HEK293 (cell line): ENCODE measurements around the gene CALHM1.
A peak's percentile ranks its signal among the peaks of the same experiment; 100 is the strongest.

ENCODE experiments used
- CTCF ChIA-PET: fragments of 350-600 bp; formaldehyde crosslinking; extraction: SDS; loops from one replicate; lab custom pipeline; 2021; ENCODE audit warnings: antibody characterized with exemption; lab: Yijun Ruan, JAX
- POLR2A ChIA-PET: fragments of 300-600 bp; formaldehyde crosslinking; extraction: SDS; loops from one replicate; lab custom pipeline; 2020; ENCODE audit warnings: antibody characterized with exemption, inconsistent platforms; lab: Yijun Ruan, JAX
- H3K27ac ChIP-seq: fragments of 200-500 bp; sonication (Bioruptor generic); 2 replicates; pipeline ENCODE4 v1.5.1; 2014; ENCODE audit warnings: low read depth, low read length, control low read depth, inconsistent platforms; ENCODE audit errors: extremely low read depth
- H3K36me3 ChIP-seq, 2 experiments: fragments of 200-500 bp in 1 of 2; sonication (Bioruptor generic) in 1 of 2; 1 replicate in 1 of 2; 2 replicates in 1 of 2; pipeline ENCODE4 v1.5.1; 2014 to 2017; ENCODE audit warnings: inconsistent platforms in 2 of 2, low read length in 2 of 2; ENCODE audit not compliant: control insufficient read depth in 2 of 2, insufficient read depth in 1 of 2
- H3K4me1 ChIP-seq: fragments of 200-500 bp; sonication (Bioruptor generic); 2 replicates; pipeline ENCODE4 v1.5.1; 2014; ENCODE audit warnings: mild to moderate bottlenecking, low read length, inconsistent platforms; ENCODE audit not compliant: control insufficient read depth, insufficient read depth
- H3K4me3 ChIP-seq: 2 replicates; pipeline ENCODE4 v1.5.1; 2011; ENCODE audit warnings: low read depth, mild to moderate bottlenecking, control low read depth, low read length, moderate library complexity
- H3K9me3 ChIP-seq: fragments of 200-500 bp; sonication (Bioruptor generic); 2 replicates; pipeline ENCODE4 v1.5.1; 2014; ENCODE audit warnings: low read depth, low read length, inconsistent platforms; ENCODE audit not compliant: control insufficient read depth, insufficient read depth
- GLIS1 ChIP-seq: fragments of 450-650 bp; formaldehyde crosslinking; IDR thresholded peaks from 2 replicates; pipeline ENCODE4 v1.5.1; 2016; ENCODE audit warnings: missing biosample characterization, missing genetic modification characterization
- GLIS2 ChIP-seq: fragments of 450-650 bp; formaldehyde crosslinking; IDR thresholded peaks from 2 replicates; pipeline ENCODE4 v1.5.1; 2016; ENCODE audit warnings: missing biosample characterization, missing genetic modification characterization
- OSR2 ChIP-seq: fragments of 450-650 bp; formaldehyde crosslinking; IDR thresholded peaks from 2 replicates; pipeline ENCODE4 v1.5.1; 2016; ENCODE audit warnings: missing biosample characterization, missing genetic modification characterization
- RBAK ChIP-seq: fragments of 450-650 bp; formaldehyde crosslinking; IDR thresholded peaks from 2 replicates; pipeline ENCODE4 v1.5.1; 2016; ENCODE audit warnings: missing biosample characterization, missing genetic modification characterization
- REPIN1 ChIP-seq: fragments of 450-650 bp; formaldehyde crosslinking; IDR thresholded peaks from 2 replicates; pipeline ENCODE4 v1.5.1; 2017; ENCODE audit warnings: missing biosample characterization, missing genetic modification characterization, low read depth
- SETDB1 ChIP-seq: IDR thresholded peaks from one replicate; pipeline ENCODE4 v1.6.1; 2017; ENCODE audit warnings: mild to moderate bottlenecking, low read length, moderate library complexity, mixed read lengths; ENCODE audit not compliant: insufficient read length
- SP2 ChIP-seq: fragments of 450-650 bp; formaldehyde crosslinking; IDR thresholded peaks from 2 replicates; pipeline ENCODE4 v1.5.1; 2016; ENCODE audit warnings: missing biosample characterization, missing genetic modification characterization
- ZFP3 ChIP-seq: fragments of 450-650 bp; formaldehyde crosslinking; IDR thresholded peaks from 2 replicates; pipeline ENCODE4 v1.5.1; 2016; ENCODE audit warnings: low read depth, missing biosample characterization, missing genetic modification characterization
- ZNF157 ChIP-seq: fragments of 450-650 bp; formaldehyde crosslinking; IDR thresholded peaks from 2 replicates; pipeline ENCODE4 v1.5.1; 2016; ENCODE audit warnings: missing biosample characterization, missing genetic modification characterization
- ZNF18 ChIP-seq: fragments of 450-650 bp; formaldehyde crosslinking; IDR thresholded peaks from 2 replicates; pipeline ENCODE4 v1.5.1; 2016; ENCODE audit warnings: missing biosample characterization, missing genetic modification characterization
- ZNF2 ChIP-seq: fragments of 450-650 bp; formaldehyde crosslinking; IDR thresholded peaks from 2 replicates; pipeline ENCODE4 v1.5.1; 2016; ENCODE audit warnings: missing biosample characterization, missing genetic modification characterization
- ZNF202 ChIP-seq: fragments of 450-650 bp; formaldehyde crosslinking; IDR thresholded peaks from 2 replicates; pipeline ENCODE4 v1.5.1; 2016; ENCODE audit warnings: missing biosample characterization, missing genetic modification characterization, borderline replicate concordance
- ZNF623 ChIP-seq: fragments of 450-650 bp; formaldehyde crosslinking; IDR thresholded peaks from 2 replicates; pipeline ENCODE4 v1.5.1; 2016; ENCODE audit warnings: missing biosample characterization, missing genetic modification characterization
- ZNF658 ChIP-seq: fragments of 450-650 bp; formaldehyde crosslinking; IDR thresholded peaks from 2 replicates; pipeline ENCODE4; 2016; ENCODE audit warnings: missing biosample characterization, missing genetic modification characterization
- ZNF660 ChIP-seq: fragments of 450-650 bp; IDR thresholded peaks from 2 replicates; pipeline ENCODE4 v1.5.1; 2018; ENCODE audit warnings: missing biosample characterization, mild to moderate bottlenecking, missing genetic modification characterization
- ZNF768 ChIP-seq: fragments of 450-650 bp; formaldehyde crosslinking; IDR thresholded peaks from 2 replicates; pipeline ENCODE4 v1.5.1; 2018; ENCODE audit warnings: missing biosample characterization, mild to moderate bottlenecking, missing genetic modification characterization
- ZNF776 ChIP-seq: fragments of 450-650 bp; formaldehyde crosslinking; IDR thresholded peaks from 2 replicates; pipeline ENCODE4 v1.5.0; 2017; ENCODE audit warnings: missing biosample characterization, missing genetic modification characterization, borderline replicate concordance
- TF ChIP-seq, protein P1 (sequence below): fragments of 450-650 bp; formaldehyde crosslinking; IDR thresholded peaks from 2 replicates; pipeline ENCODE4 v1.5.1; 2016; ENCODE audit warnings: missing biosample characterization, missing genetic modification characterization
- TF ChIP-seq, protein P2 (sequence below): fragments of 450-650 bp; formaldehyde crosslinking; IDR thresholded peaks from 2 replicates; pipeline ENCODE4 v1.5.1; 2016; ENCODE audit warnings: missing biosample characterization, missing genetic modification characterization
- TF ChIP-seq, protein P3 (sequence below): fragments of 450-650 bp; formaldehyde crosslinking; IDR thresholded peaks from 2 replicates; pipeline ENCODE4 v1.5.1; 2016; ENCODE audit warnings: missing biosample characterization, missing genetic modification characterization
- TF ChIP-seq, protein P4 (sequence below): fragments of 450-650 bp; formaldehyde crosslinking; IDR thresholded peaks from 2 replicates; pipeline ENCODE4 v1.5.1; 2017; ENCODE audit warnings: missing biosample characterization, missing genetic modification characterization
- TF ChIP-seq, protein P5 (sequence below): fragments of 450-650 bp; formaldehyde crosslinking; optimal IDR thresholded peaks from 2 replicates; pipeline ENCODE3; 2016; ENCODE audit warnings: missing biosample characterization, mild to moderate bottlenecking, missing genetic modification characterization

CALHM1 gene

DNA sequence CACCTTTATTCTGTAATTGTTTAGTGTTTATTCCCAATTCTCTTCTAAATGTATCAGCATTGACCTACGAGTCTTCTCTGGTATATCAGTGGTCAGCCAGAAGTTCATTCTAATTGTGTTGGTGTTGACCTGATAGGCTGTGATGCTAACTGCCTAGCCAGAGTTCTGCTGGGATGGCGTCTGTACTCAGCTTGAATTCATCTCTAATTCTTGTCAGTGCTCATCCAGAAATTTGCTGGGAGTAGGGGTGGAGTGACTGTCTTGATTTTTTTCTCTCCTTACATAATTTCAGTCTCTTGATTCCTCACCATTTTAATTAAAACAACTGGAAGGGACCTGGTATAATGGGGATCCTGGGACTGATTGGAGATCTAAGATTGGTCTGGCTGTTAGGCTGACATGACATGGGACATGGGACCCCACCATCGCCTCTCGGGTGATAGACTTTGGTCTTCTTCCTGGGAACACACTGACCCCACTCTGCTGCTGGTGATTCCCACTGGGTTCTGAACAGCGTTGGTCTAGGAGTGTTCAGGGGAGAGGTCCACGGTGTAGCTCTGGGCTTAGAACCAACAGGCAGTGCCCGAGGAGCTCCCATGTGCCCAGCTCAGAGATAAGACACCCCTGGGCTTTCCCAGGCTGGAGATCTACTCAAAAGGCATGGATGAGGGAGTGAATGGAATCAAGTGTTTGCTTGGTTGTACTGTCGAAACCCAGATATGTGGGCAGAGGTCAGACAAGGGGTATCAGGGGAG is 38.6 kb upstream of the CALHM1 start:
- CTCF ChIA-PET, result interaction anchor here (0.6 to 1.7 kb wide), 3 partner anchors 12 to 67 kb away, joined by 3 to 5 read pairs (median 4); no protein-coding TSS in a partner anchor
- POLR2A ChIA-PET, result no interaction called here
- no peak for TF ChIP-seq ZNF776 (tag by site-specific recombination)
- TF ChIP-seq ZNF157 (tag by site-specific recombination), result no peak
- TF ChIP-seq OSR2 (tag by site-specific recombination), result no peak
- no peak for TF ChIP-seq SETDB1
- TF ChIP-seq ZNF658 (tag by site-specific recombination), result no peak
- TF ChIP-seq RBAK (tag by site-specific recombination), result no peak
- no peak for TF ChIP-seq REPIN1
- no peak for TF ChIP-seq ZFP3
- no peak for TF ChIP-seq GLIS1
- TF ChIP-seq ZNF2 (tag by site-specific recombination), result no peak
- no peak for TF ChIP-seq ZNF18
- TF ChIP-seq ZNF768, result no peak
- no peak for TF ChIP-seq ZNF623

DNA sequence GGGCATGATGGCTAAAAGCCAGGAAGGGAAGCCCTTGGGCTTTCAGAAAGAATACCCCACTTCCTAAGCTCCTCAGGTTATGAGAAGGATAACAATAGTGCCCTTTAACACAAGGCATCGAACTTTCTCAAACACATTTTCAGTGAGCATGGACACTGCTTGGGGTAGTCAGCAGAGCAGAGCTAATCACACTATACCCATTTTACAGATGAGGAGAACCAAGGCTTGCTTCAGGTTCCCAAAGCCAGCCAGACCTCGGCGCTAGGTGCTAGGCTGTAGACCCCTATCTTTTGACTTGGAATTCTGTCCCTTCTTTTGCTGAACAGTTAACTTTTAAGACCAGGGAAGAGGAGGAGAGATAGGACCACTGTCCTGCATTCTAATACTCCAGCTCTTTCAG is 36.6 kb upstream of the CALHM1 start:
- ChIA-PET POLR2A (interaction anchor here (3.4 kb wide), 1 partner anchor 9 kb away, joined by 15 read pairs; no protein-coding TSS in a partner anchor), CTCF (interaction anchor here (0.5 to 1.5 kb wide), 5 partner anchors 10 to 550 kb away, joined by 3 to 6 read pairs (median 3); no protein-coding TSS in a partner anchor)
- Histone ChIP-seq H3K4me3 (no peak overlapping the region), H3K9me3 (no peaks in the 10 kb centered on the region), H3K36me3 (no peaks in the 10 kb centered on the region), H3K27ac (no peak overlapping the region), H3K4me1 (no peaks in the 10 kb centered on the region)
- TF ChIP-seq, protein P1, sequence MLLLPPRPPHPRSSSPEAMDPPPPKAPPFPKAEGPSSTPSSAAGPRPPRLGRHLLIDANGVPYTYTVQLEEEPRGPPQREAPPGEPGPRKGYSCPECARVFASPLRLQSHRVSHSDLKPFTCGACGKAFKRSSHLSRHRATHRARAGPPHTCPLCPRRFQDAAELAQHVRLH (tag by site-specific recombination), result 0 out of 2 replicates have a peak, but pooled peaks have one; percentile 17
- TF ChIP-seq SP2 (tag by site-specific recombination), result no peak

More for the DNA sequence above, 38.6 kb upstream of the CALHM1 start:
- Histone ChIP-seq H3K9me3 (no peaks in the 10 kb centered on the region), H3K27ac (no peak overlapping the region), H3K4me3 (no peak overlapping the region), H3K4me1 (no peaks in the 10 kb centered on the region), H3K36me3 (no peaks in the 10 kb centered on the region)

GRCh38 chr10:103493916-103494877 is 35.5 kb upstream of the CALHM1 start:
- no peaks in the 10 kb centered on the region for H3K9me3 ChIP-seq
- ChIA-PET POLR2A (interaction anchor here (1.1 to 3.4 kb wide), 3 partner anchors 10 to 126 kb away, joined by 4 to 15 read pairs (median 8); partner anchors contain the start of gene TAF5), CTCF (interaction anchor here (0.6 to 6.1 kb wide), 5 partner anchors 9 to 100 kb away, joined by 3 to 41 read pairs (median 5); no protein-coding TSS in a partner anchor)
- peak overlapping the region; percentile 51 for H3K4me3 ChIP-seq
- no peaks in the 10 kb centered on the region for H3K4me1 ChIP-seq
- no peak overlapping the region for H3K27ac ChIP-seq
- H3K36me3 ChIP-seq, result no peaks in the 10 kb centered on the region
- TF ChIP-seq, protein P2, sequence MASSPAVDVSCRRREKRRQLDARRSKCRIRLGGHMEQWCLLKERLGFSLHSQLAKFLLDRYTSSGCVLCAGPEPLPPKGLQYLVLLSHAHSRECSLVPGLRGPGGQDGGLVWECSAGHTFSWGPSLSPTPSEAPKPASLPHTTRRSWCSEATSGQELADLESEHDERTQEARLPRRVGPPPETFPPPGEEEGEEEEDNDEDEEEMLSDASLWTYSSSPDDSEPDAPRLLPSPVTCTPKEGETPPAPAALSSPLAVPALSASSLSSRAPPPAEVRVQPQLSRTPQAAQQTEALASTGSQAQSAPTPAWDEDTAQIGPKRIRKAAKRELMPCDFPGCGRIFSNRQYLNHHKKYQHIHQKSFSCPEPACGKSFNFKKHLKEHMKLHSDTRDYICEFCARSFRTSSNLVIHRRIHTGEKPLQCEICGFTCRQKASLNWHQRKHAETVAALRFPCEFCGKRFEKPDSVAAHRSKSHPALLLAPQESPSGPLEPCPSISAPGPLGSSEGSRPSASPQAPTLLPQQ, result peak; percentile 21; the same call in 1 of the 2 replicates
- TF ChIP-seq, protein P3, sequence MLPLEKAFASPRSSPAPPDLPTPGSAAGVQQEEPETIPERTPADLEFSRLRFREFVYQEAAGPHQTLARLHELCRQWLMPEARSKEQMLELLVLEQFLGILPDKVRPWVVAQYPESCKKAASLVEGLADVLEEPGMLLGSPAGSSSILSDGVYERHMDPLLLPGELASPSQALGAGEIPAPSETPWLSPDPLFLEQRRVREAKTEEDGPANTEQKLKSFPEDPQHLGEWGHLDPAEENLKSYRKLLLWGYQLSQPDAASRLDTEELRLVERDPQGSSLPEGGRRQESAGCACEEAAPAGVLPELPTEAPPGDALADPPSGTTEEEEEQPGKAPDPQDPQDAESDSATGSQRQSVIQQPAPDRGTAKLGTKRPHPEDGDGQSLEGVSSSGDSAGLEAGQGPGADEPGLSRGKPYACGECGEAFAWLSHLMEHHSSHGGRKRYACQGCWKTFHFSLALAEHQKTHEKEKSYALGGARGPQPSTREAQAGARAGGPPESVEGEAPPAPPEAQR (tag by site-specific recombination), result no peak
- TF ChIP-seq ZNF660 (tag by site-specific recombination) (peak; percentile 34; the same call in 1 of the 2 replicates), GLIS2 (peak; percentile 89), ZNF202 (tag by site-specific recombination) (no peak)
- TF ChIP-seq, protein P4, sequence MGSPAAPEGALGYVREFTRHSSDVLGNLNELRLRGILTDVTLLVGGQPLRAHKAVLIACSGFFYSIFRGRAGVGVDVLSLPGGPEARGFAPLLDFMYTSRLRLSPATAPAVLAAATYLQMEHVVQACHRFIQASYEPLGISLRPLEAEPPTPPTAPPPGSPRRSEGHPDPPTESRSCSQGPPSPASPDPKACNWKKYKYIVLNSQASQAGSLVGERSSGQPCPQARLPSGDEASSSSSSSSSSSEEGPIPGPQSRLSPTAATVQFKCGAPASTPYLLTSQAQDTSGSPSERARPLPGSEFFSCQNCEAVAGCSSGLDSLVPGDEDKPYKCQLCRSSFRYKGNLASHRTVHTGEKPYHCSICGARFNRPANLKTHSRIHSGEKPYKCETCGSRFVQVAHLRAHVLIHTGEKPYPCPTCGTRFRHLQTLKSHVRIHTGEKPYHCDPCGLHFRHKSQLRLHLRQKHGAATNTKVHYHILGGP (tag by site-specific recombination), result no peak
- TF ChIP-seq, protein P5, sequence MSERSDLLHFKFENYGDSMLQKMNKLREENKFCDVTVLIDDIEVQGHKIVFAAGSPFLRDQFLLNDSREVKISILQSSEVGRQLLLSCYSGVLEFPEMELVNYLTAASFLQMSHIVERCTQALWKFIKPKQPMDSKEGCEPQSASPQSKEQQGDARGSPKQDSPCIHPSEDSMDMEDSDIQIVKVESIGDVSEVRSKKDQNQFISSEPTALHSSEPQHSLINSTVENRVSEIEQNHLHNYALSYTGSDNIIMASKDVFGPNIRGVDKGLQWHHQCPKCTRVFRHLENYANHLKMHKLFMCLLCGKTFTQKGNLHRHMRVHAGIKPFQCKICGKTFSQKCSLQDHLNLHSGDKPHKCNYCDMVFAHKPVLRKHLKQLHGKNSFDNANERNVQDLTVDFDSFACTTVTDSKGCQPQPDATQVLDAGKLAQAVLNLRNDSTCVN, result peak; percentile 70
